Activated naive CD4-positive, alpha-beta T cell treated with anti-CD3 and anti-CD28 coated beads, Interleukin-2, amount 50 U/mL, for 24 hours (primary cell): ENCODE data around the gene GNG7.

Source experiments
- H3K27ac Mint-ChIP-seq: one replicate; pipeline ENCODE4 v1.8.0; 2021; ENCODE audit warnings: mild to moderate bottlenecking, mixed read lengths
- H3K27me3 Mint-ChIP-seq: one replicate; pipeline ENCODE4 v1.8.0; 2021; ENCODE audit warnings: mixed read lengths
- H3K36me3 Mint-ChIP-seq: one replicate; pipeline ENCODE4 v1.8.0; 2021; ENCODE audit warnings: mixed read lengths
- H3K4me1 Mint-ChIP-seq: one replicate; pipeline ENCODE4 v1.8.0; 2021; ENCODE audit warnings: mixed read lengths
- H3K4me3 Mint-ChIP-seq: one replicate; pipeline ENCODE4 v1.8.0; 2021; ENCODE audit warnings: mild to moderate bottlenecking, mixed read lengths
- H3K9me3 Mint-ChIP-seq: one replicate; pipeline ENCODE4 v1.8.0; 2021; ENCODE audit warnings: mixed read lengths

Gene GNG7

GRCh38 chr19:2483484-2484151, 218.9 kb downstream of the GNG7 start:
- Mint-ChIP-seq H3K4me3 (no peak overlapping the region), H3K4me1 (peaks cover 3% of the 10 kb centered on the region), H3K9me3 (no peaks in the 10 kb centered on the region), H3K36me3 (peaks cover 4% of the 10 kb centered on the region), H3K27ac (no peak overlapping the region), H3K27me3 (peaks cover 2% of the 10 kb centered on the region)

DNA sequence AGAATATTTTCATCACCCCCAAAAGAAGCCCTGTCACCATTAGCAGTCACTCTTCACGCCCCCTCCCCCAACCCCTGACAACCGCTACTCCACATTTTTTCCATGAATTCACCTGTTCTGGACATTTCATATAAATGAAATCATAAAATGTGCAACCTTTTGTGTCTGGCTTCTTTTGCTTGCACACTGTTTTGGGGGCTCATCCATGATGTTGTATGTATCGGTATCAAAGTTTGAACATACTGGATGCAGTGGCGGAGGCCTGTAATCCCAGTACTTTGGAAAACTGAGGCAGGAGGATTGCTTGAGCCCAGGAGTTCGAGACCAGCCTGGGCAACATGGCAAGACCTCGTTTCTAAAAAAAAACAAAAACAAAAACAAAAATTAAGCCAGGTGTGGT, 219.4 kb downstream of the GNG7 start:
- Mint-ChIP-seq H3K9me3 (no peaks in the 10 kb centered on the region), H3K27me3 (peaks cover 2% of the 10 kb centered on the region), H3K36me3 (peaks cover 8% of the 10 kb centered on the region), H3K4me3 (no peak overlapping the region), H3K4me1 (peaks cover 6% of the 10 kb centered on the region), H3K27ac (no peak overlapping the region)

- Mint-ChIP-seq H3K9me3 (no peaks in the 10 kb centered on the region), H3K27ac (no peak overlapping the region), H3K36me3 (peaks cover 11% of the 10 kb centered on the region), H3K4me3 (no peak overlapping the region), H3K4me1 (peaks cover 9% of the 10 kb centered on the region), H3K27me3 (peaks cover 2% of the 10 kb centered on the region)
Measured at GRCh38 chr19:2482354-2483038, 220.0 kb downstream of the GNG7 start.

GRCh38 chr19:2481466-2481865, 221.0 kb downstream of the GNG7 start:
- peaks cover 9% of the 10 kb centered on the region for H3K4me1 Mint-ChIP-seq
- H3K27ac Mint-ChIP-seq: no peak overlapping the region
- no peaks in the 10 kb centered on the region for H3K9me3 Mint-ChIP-seq
- H3K36me3 Mint-ChIP-seq: peaks cover 13% of the 10 kb centered on the region
- no peak overlapping the region for H3K4me3 Mint-ChIP-seq
- H3K27me3 Mint-ChIP-seq: no peaks in the 10 kb centered on the region

- Mint-ChIP-seq H3K27ac (no peak overlapping the region), H3K9me3 (no peaks in the 10 kb centered on the region), H3K4me1 (peaks cover 21% of the 10 kb centered on the region), H3K36me3 (peaks cover 13% of the 10 kb centered on the region), H3K4me3 (peak overlapping the region; percentile 66), H3K27me3 (no peaks in the 10 kb centered on the region)
Measured at GRCh38 chr19:2479556-2480194, 222.8 kb downstream of the GNG7 start.

- Mint-ChIP-seq H3K36me3 (peaks cover 13% of the 10 kb centered on the region), H3K4me1 (peaks cover 21% of the 10 kb centered on the region), H3K4me3 (peak overlapping the region; percentile 95), H3K27me3 (no peaks in the 10 kb centered on the region), H3K9me3 (no peaks in the 10 kb centered on the region), H3K27ac (peak overlapping the region; percentile 86)
Measured at GRCh38 chr19:2478756-2479555, 223.5 kb downstream of the GNG7 start.

- H3K36me3 Mint-ChIP-seq: peaks cover 12% of the 10 kb centered on the region
- no peaks in the 10 kb centered on the region for H3K9me3 Mint-ChIP-seq
- H3K27me3 Mint-ChIP-seq: no peaks in the 10 kb centered on the region
- H3K4me1 Mint-ChIP-seq: peaks cover 21% of the 10 kb centered on the region
- H3K4me3 Mint-ChIP-seq: peak overlapping the region; percentile 95
- H3K27ac Mint-ChIP-seq: peak overlapping the region; percentile 86
Measured at GRCh38 chr19:2478278-2478755, 224.2 kb downstream of the GNG7 start.

DNA sequence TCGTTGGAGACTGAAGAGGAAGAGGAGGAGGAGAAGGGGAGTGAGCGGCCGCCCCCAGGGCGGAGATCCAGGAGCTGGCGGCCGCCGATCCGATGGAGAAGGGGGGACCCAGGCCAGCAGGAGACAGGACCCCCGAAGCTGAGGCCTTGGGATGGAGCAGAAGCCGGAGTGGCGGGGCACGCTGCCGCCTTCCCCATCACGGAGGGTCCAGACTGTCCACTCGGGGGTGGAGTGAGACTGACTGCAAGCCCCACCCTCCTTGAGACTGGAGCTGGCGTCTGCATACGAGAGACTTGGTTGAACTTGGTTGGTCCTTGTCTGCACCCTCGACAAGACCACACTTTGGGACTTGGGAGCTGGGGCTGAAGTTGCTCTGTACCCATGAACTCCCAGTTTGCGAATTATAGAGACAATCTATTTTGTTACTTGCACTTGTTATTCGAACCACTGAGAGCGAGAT, 224.7 kb downstream of the GNG7 start:
- Mint-ChIP-seq H3K36me3 (peaks cover 9% of the 10 kb centered on the region), H3K27me3 (no peaks in the 10 kb centered on the region), H3K4me3 (peak overlapping the region; percentile 95), H3K27ac (peak overlapping the region; percentile 68), H3K4me1 (peaks cover 21% of the 10 kb centered on the region), H3K9me3 (no peaks in the 10 kb centered on the region)

GRCh38 chr19:2477141-2477710, 225.3 kb downstream of the GNG7 start:
- Mint-ChIP-seq H3K4me1 (peaks cover 21% of the 10 kb centered on the region), H3K27me3 (no peaks in the 10 kb centered on the region), H3K36me3 (peaks cover 9% of the 10 kb centered on the region), H3K4me3 (peak overlapping the region; percentile 95), H3K9me3 (no peaks in the 10 kb centered on the region), H3K27ac (peak overlapping the region; percentile 70)

GRCh38 chr19:2476451-2477140, 225.9 kb downstream of the GNG7 start:
- Mint-ChIP-seq H3K4me1 (peaks cover 21% of the 10 kb centered on the region), H3K27ac (peak overlapping the region; percentile 70), H3K9me3 (no peaks in the 10 kb centered on the region), H3K4me3 (peak overlapping the region; percentile 95), H3K27me3 (no peaks in the 10 kb centered on the region), H3K36me3 (peaks cover 9% of the 10 kb centered on the region)

- no peaks in the 10 kb centered on the region for H3K27me3 Mint-ChIP-seq
- no peaks in the 10 kb centered on the region for H3K9me3 Mint-ChIP-seq
- H3K36me3 Mint-ChIP-seq: peaks cover 9% of the 10 kb centered on the region
- peak within 1 kb of the TSS; percentile 95 for H3K4me3 Mint-ChIP-seq
- peaks cover 21% of the 10 kb centered on the region for H3K4me1 Mint-ChIP-seq
- H3K27ac Mint-ChIP-seq: peak within 1 kb of the TSS; percentile 97
Measured at GRCh38 chr19:2475702-2476450, 226.6 kb downstream of the GNG7 start, which contains the start of gene GADD45B. GADD45B (plus strand) TSS chr19:2476127; CDS start chr19:2476359, 232 bp downstream.

- H3K27ac Mint-ChIP-seq: peak overlapping the region; percentile 87
- peaks cover 9% of the 10 kb centered on the region for H3K36me3 Mint-ChIP-seq
- H3K4me3 Mint-ChIP-seq: peak overlapping the region; percentile 86
- H3K4me1 Mint-ChIP-seq: peaks cover 21% of the 10 kb centered on the region
- no peaks in the 10 kb centered on the region for H3K9me3 Mint-ChIP-seq
- no peaks in the 10 kb centered on the region for H3K27me3 Mint-ChIP-seq
Measured at GRCh38 chr19:2475018-2475701, 227.3 kb downstream of the GNG7 start.

- peaks cover 9% of the 10 kb centered on the region for H3K36me3 Mint-ChIP-seq
- no peaks in the 10 kb centered on the region for H3K27me3 Mint-ChIP-seq
- H3K4me1 Mint-ChIP-seq: peaks cover 25% of the 10 kb centered on the region
- H3K4me3 Mint-ChIP-seq: peak overlapping the region; percentile 86
- H3K27ac Mint-ChIP-seq: peak overlapping the region; percentile 87
- no peaks in the 10 kb centered on the region for H3K9me3 Mint-ChIP-seq
Measured at GRCh38 chr19:2474232-2475017, 228.1 kb downstream of the GNG7 start.
